GM23248 (cell line): ENCODE data around the gene RGMA. TPM values are rescaled to one million over a fixed set of nuclear protein-coding genes. Genes with fewer than 3 reads are reported as not detected.
A peak's percentile ranks its signal among the peaks of the same experiment; 100 is the strongest.

Source experiments
- DNase-seq: peaks from one replicate; pipeline ENCODE4 v3.0.0-alpha.2; 2015
- H2AFZ ChIP-seq: fragments of 200-600 bp; sonication (generic); 2 replicates; pipeline ENCODE4 v1.6.1; 2016; ENCODE audit warnings: antibody characterized with exemption
- H3F3A ChIP-seq: fragments of 200-600 bp; sonication (generic); 2 replicates; pipeline ENCODE4 v1.6.1; 2016; ENCODE audit warnings: mild to moderate bottlenecking, antibody characterized with exemption, mixed run types; ENCODE audit not compliant: insufficient read depth
- H3K27ac ChIP-seq: fragments of 200-600 bp; sonication (generic); 2 replicates; pipeline ENCODE4 v1.5.1; 2016; ENCODE audit warnings: mild to moderate bottlenecking
- H3K27me3 ChIP-seq: fragments of 200-600 bp; sonication (generic); replicated peaks from 2 replicates; pipeline ENCODE4 v1.6.1; 2016; ENCODE audit warnings: mild to moderate bottlenecking; ENCODE audit not compliant: insufficient read depth
- H3K36me3 ChIP-seq: fragments of 200-600 bp; sonication (generic); 2 replicates; pipeline ENCODE4 v1.6.1; 2016; ENCODE audit warnings: low read depth, mild to moderate bottlenecking
- H3K4me1 ChIP-seq: fragments of 200-600 bp; sonication (generic); 2 replicates; pipeline ENCODE4 v1.6.1; 2016; ENCODE audit warnings: mild to moderate bottlenecking; ENCODE audit not compliant: insufficient read depth
- H3K4me2 ChIP-seq: fragments of 200-600 bp; sonication (generic); one replicate; pipeline ENCODE4 v1.6.1; 2016; ENCODE audit warnings: mild to moderate bottlenecking; ENCODE audit not compliant: unreplicated experiment
- H3K4me3 ChIP-seq: fragments of 200-600 bp; sonication (generic); 2 replicates; pipeline ENCODE4 v1.5.1; 2016; ENCODE audit warnings: mild to moderate bottlenecking
- H3K79me2 ChIP-seq: fragments of 200-600 bp; sonication (generic); 2 replicates; pipeline ENCODE4 v1.6.1; 2016; ENCODE audit warnings: mild to moderate bottlenecking; ENCODE audit not compliant: insufficient read depth
- H3K9ac ChIP-seq: fragments of 200-600 bp; sonication (generic); 2 replicates; pipeline ENCODE4 v1.6.1; 2016; ENCODE audit warnings: mild to moderate bottlenecking
- H3K9me2 ChIP-seq: fragments of 200-600 bp; sonication (generic); 2 replicates; pipeline ENCODE4 v1.6.1; 2016; ENCODE audit warnings: mixed run types, mild to moderate bottlenecking, moderate library complexity; ENCODE audit not compliant: insufficient read depth
- H3K9me3 ChIP-seq: fragments of 200-600 bp; sonication (generic); one replicate; pipeline ENCODE4 v1.6.1; 2017; ENCODE audit warnings: low read depth
- H4K20me1 ChIP-seq: fragments of 200-600 bp; sonication (generic); 2 replicates; pipeline ENCODE4 v1.6.0; 2016; ENCODE audit not compliant: insufficient read depth
- EZH2 ChIP-seq: fragments of 200-600 bp; sonication (generic); IDR thresholded peaks from 2 replicates; pipeline ENCODE4 v1.6.1; 2018; ENCODE audit warnings: antibody characterized with exemption, mild to moderate bottlenecking; ENCODE audit not compliant: insufficient read depth, poor library complexity, severe bottlenecking
- EZH2phosphoT487 ChIP-seq: fragments of 200-600 bp; sonication (generic); IDR thresholded peaks from 2 replicates; pipeline ENCODE4 v1.6.1; 2018; ENCODE audit warnings: antibody characterized with exemption, moderate library complexity, mild to moderate bottlenecking, low read depth; ENCODE audit not compliant: insufficient read depth
- WGBS, 2 experiments: methylation state at CpG; one replicate each; pipeline ENCODE4 v1.1.6; 2015 to 2017; ENCODE audit warnings: low lambda C conversion rate in 2 of 2, low coverage in 1 of 2; ENCODE audit errors: missing lambda C conversion rate in 2 of 2; 5-methylcytosine and 5-hydroxymethylcytosine counted together
- in situ Hi-C: fragments of 300-500 bp; cut with MboI; formaldehyde crosslinking; loops from 2 replicates; pipeline ENCODE4 v1.15.0; 2020
- polyA plus RNA-seq: library from polyadenylated mRNA; unstranded; fragments of >200 nt; fragmentation: Nextera tagmentation; extraction: Ambion mirVana; gene quantifications from 2 replicates; pipeline ENCODE4 v1.2.1, GENCODE V29; 2016
- total RNA-seq: library from RNA; depleted of rRNA; stranded (reverse); fragments of >200 nt; shearing (Covaris generic); gene quantifications from 2 replicates; pipeline ENCODE4 v1.2.3, GENCODE V29; 2014

Gene RGMA
- total and polyA plus RNA-seq, 2 experiments from 2014 or later, result 0.76 to 0.84 TPM

DNA sequence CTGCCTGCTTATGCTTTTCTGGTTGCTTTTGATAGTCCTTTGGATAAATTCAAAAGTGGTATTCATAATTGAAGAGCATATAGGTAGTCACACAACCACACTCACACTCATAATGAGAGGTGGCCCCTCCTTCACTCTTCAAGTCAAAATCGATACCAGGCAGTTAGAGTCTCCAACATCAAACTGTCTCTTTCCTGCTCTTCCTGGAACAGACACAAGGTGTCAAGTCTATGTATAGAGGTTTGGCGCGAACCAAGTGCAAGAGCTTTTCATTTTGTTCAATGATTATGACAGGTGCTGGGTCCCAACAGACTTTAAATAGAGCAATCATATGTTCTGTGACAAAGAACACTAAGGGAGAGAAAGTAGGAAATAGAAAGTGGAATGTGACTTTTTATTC is 29.9 kb upstream of the RGMA start:
- Histone ChIP-seq H3K9me3 (no peaks in the 10 kb centered on the region), H2AFZ (no peak overlapping the region), H3K9me2 (no peaks in the 10 kb centered on the region), H3K36me3 (no peaks in the 10 kb centered on the region), H3F3A (no peaks in the 10 kb centered on the region), H3K27me3 (no peaks in the 10 kb centered on the region), H3K9ac (no peak overlapping the region), H3K27ac (no peak overlapping the region), H3K79me2 (no peaks in the 10 kb centered on the region), H3K4me3 (no peak overlapping the region), H4K20me1 (no peaks in the 10 kb centered on the region), H3K4me1 (no peaks in the 10 kb centered on the region), H3K4me2 (no peak overlapping the region)
- in situ Hi-C loops, result no loop called here
- TF ChIP-seq EZH2phosphoT487, result no peak
- TF ChIP-seq EZH2, result no peak
- no peak for DNase-seq
- WGBS, 2 experiments, result 58 to 62% methylated on average over 3 of the region's 3 CpGs

DNA sequence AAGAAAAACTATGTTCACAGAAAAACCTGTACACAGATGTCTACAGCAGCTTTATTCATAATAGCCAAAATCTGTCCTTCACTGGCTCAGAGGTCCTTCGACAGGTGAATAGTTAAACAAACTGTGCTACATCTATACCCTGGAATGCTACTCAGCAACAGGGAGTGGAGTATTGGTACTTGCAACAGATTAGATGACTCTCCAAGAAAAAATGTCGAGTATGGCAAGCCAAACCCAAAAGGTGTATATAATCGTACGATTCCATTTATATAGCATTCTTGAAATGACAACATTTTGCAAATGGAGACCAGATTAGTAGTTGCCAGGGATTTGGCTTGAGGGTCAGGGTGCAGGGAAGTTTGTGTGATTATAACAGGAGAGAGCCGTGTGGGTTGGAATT is 22.4 kb upstream of the RGMA start:
- H3K4me2 ChIP-seq, result no peak overlapping the region
- no peak overlapping the region for H3K9ac ChIP-seq
- in situ Hi-C loops, result no loop called here
- H3K79me2 ChIP-seq, result no peaks in the 10 kb centered on the region
- H3F3A ChIP-seq, result no peaks in the 10 kb centered on the region
- 77% methylated on average over 5 of the region's 5 CpGs for WGBS, 2 experiments
- no peak overlapping the region for H2AFZ ChIP-seq
- H3K9me2 ChIP-seq, result no peaks in the 10 kb centered on the region
- no peak overlapping the region for H3K4me3 ChIP-seq
- no peaks in the 10 kb centered on the region for H4K20me1 ChIP-seq
- H3K27me3 ChIP-seq, result no peaks in the 10 kb centered on the region
- H3K36me3 ChIP-seq, result no peaks in the 10 kb centered on the region
- DNase-seq, result no peak
- TF ChIP-seq EZH2phosphoT487 (no peak), EZH2 (no peak)
- H3K27ac ChIP-seq, result no peak overlapping the region
- no peaks in the 10 kb centered on the region for H3K9me3 ChIP-seq
- H3K4me1 ChIP-seq, result no peaks in the 10 kb centered on the region

DNA sequence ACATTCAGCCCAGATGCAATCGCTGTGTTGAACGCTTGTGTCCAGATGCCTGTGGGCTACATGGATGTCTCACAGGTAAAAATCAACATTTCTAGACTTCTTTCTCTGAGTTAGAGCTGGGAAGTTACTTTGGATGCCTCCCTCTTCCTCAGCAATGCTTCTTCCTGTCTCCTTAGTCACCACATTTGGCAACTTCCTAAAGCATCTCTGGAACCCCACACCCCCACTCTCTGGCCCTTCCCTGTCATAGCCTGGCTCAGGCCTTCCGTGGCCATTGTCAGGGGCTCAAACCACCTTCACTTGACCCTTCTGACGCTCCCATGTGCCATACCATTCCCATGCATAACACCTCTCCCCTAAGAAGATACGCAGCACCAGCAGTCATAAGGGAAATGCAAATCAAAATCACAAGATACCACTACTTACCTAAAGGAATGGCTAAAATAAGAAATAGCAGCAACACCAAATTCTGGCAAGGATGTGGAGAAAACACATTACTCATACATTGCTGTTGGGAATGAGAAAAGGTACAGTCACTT is 21.6 kb upstream of the RGMA start:
- no peak overlapping the region for H3K4me3 ChIP-seq
- DNase-seq, result peak; percentile 18
- WGBS, 2 experiments, result 60 to 63% methylated on average over 5 of the region's 5 CpGs
- H3K36me3 ChIP-seq, result no peaks in the 10 kb centered on the region
- no peaks in the 10 kb centered on the region for H3K9me2 ChIP-seq
- no peak overlapping the region for H3K27ac ChIP-seq
- no peak for TF ChIP-seq EZH2
- TF ChIP-seq EZH2phosphoT487, result no peak
- H3K4me1 ChIP-seq, result no peaks in the 10 kb centered on the region
- no peaks in the 10 kb centered on the region for H3F3A ChIP-seq
- H3K79me2 ChIP-seq, result no peaks in the 10 kb centered on the region
- H4K20me1 ChIP-seq, result no peaks in the 10 kb centered on the region
- in situ Hi-C loops, result no loop called here
- H3K27me3 ChIP-seq, result no peaks in the 10 kb centered on the region
- H2AFZ ChIP-seq, result no peak overlapping the region
- no peaks in the 10 kb centered on the region for H3K9me3 ChIP-seq
- no peak overlapping the region for H3K9ac ChIP-seq
- H3K4me2 ChIP-seq, result no peak overlapping the region

DNA sequence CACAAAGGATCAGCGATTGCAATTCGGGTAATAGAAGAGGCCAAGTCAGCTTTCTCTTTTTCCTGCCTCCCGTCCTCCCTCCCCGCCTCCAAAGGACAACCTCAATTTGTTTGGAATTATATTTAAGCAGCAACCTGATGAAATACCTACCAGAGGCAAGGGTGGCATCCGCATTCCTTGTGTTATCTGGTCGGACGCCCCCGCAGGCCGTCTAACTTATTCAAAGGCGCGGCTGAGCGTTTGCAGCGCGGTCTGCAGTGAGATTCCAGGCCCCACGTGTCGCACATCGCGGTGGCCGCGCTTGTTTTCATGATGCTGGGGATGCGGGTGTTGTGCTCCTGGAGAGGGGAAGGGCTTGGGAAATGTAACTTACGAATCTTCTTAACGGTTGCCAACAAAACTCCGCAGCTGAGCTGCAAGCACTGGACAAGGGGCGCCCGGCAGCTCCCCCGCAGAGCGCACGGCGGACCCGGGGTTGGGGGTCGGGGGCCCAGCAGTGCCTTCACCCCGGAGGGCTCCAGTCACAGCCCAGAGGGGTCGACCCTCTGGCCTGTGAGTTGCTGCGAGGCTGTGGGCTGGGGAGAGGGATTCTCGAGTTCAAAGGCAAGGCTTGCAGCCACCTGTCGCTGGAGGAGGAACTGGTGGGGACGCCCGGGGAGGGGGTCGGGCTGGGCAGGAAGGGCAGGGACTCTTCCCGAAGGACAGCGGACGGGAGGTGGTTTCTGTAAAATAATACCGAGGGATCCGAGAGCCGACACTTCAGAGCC is 20.5 kb upstream of the RGMA start:
- in situ Hi-C loops, result no loop called here
- WGBS, 2 experiments, result 38 to 43% methylated on average over 32 to 45 of the region's 46 CpGs
- no peak for DNase-seq

More for the DNA sequence above, 20.5 kb upstream of the RGMA start:
- H3K27me3 ChIP-seq, result no peaks in the 10 kb centered on the region
- H3K9ac ChIP-seq, result no peak overlapping the region
- H3K9me3 ChIP-seq, result no peaks in the 10 kb centered on the region
- no peaks in the 10 kb centered on the region for H3F3A ChIP-seq
- no peaks in the 10 kb centered on the region for H3K36me3 ChIP-seq
- H3K9me2 ChIP-seq, result no peaks in the 10 kb centered on the region
- H3K27ac ChIP-seq, result no peak overlapping the region
- no peaks in the 10 kb centered on the region for H3K4me1 ChIP-seq
- no peak overlapping the region for H3K4me2 ChIP-seq
- H2AFZ ChIP-seq, result no peak overlapping the region
- no peaks in the 10 kb centered on the region for H3K79me2 ChIP-seq
- no peaks in the 10 kb centered on the region for H4K20me1 ChIP-seq
- H3K4me3 ChIP-seq, result no peak overlapping the region
- TF ChIP-seq EZH2phosphoT487 (no peak), EZH2 (no peak)
